C4-2B (cell line): ENCODE results near the gene HMX3.
A peak's percentile ranks its signal among the peaks of the same experiment; 100 is the strongest.

Experiments
- ZFX ChIP-seq: fragments of 450-650 bp; IDR thresholded peaks from 2 replicates; pipeline ENCODE4 v1.6.1; 2017
- TF ChIP-seq, protein P1 (sequence below): fragments of 450-650 bp; conservative IDR thresholded peaks from 2 replicates; pipeline ENCODE4 v1.5.1; 2017; ENCODE audit warnings: mild to moderate bottlenecking

DNA sequence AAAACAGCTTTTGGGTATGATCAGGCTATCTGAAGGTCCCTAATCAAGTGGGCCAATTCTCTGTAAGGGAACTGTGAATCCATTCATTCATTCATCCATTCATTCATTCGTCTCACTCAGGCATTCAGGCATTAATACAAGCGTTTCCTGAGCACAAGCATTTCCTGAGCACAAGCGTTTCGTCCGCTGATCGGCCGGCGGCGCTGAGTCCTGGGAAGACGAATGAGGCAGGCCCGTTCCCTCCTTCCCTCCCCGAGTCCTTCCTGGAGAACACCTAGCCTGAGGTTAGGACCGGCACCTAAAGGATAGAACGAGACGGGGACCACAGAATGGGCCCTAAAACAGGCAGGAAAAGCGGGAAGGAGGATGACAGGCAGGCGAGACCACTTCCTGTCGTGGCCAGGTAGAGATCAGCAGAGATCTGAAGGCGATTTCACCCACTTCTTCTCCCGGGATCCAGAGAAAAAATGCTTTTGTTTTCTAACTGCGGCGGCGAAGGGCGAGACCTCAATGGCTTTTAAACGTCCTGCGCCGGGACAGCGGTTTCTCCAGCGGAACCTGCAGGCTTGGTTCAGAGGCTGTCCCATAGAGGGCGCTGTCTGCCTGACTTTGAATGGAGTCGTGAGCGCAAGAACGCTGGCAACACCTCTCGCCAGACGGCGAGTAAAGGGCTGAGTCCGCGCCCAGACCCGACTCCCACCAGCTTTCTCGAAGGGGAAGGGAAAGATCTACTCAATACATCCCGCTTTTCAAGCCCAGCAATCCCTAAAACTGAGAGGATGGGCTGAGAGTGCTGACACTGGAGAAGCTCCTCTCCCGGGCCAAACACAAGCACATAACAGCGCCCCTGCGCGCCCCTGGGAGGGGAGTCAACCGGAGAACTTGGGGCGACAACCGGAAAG is 2.9 kb upstream of the HMX3 start:
- TF ChIP-seq, protein P1, sequence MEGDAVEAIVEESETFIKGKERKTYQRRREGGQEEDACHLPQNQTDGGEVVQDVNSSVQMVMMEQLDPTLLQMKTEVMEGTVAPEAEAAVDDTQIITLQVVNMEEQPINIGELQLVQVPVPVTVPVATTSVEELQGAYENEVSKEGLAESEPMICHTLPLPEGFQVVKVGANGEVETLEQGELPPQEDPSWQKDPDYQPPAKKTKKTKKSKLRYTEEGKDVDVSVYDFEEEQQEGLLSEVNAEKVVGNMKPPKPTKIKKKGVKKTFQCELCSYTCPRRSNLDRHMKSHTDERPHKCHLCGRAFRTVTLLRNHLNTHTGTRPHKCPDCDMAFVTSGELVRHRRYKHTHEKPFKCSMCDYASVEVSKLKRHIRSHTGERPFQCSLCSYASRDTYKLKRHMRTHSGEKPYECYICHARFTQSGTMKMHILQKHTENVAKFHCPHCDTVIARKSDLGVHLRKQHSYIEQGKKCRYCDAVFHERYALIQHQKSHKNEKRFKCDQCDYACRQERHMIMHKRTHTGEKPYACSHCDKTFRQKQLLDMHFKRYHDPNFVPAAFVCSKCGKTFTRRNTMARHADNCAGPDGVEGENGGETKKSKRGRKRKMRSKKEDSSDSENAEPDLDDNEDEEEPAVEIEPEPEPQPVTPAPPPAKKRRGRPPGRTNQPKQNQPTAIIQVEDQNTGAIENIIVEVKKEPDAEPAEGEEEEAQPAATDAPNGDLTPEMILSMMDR = peak; percentile 92
- no peak for TF ChIP-seq ZFX
